WTC11 (cell line): ENCODE measurements around the gene SELENOW.

ENCODE experiments used
- JUN ChIP-seq: sonication (generic); formaldehyde crosslinking; IDR thresholded peaks from 2 replicates; pipeline ENCODE4 v1.8.0; 2023; ENCODE audit warnings: mild to moderate bottlenecking, missing genetic modification reagents
- TF ChIP-seq, protein P1 (sequence below): fragments of 200-600 bp; IDR thresholded peaks from 2 replicates; pipeline ENCODE4 v1.8.0; 2022; ENCODE audit warnings: antibody characterized with exemption
- TF ChIP-seq, protein P2 (sequence below): sonication (generic); formaldehyde crosslinking; IDR thresholded peaks from 2 replicates; pipeline ENCODE4 v1.8.0; 2022; ENCODE audit warnings: mild to moderate bottlenecking, missing genetic modification reagents
- TF ChIP-seq, protein P3 (sequence below): sonication (generic); formaldehyde crosslinking; IDR thresholded peaks from 2 replicates; pipeline ENCODE4 v1.8.1; 2023; ENCODE audit warnings: mild to moderate bottlenecking, missing genetic modification reagents, borderline replicate concordance
- TF ChIP-seq, protein P4 (sequence below): sonication (generic); formaldehyde crosslinking; IDR thresholded peaks from 2 replicates; pipeline ENCODE4 v1.8.1; 2023; ENCODE audit warnings: mild to moderate bottlenecking, missing genetic modification reagents, moderate library complexity

DNA sequence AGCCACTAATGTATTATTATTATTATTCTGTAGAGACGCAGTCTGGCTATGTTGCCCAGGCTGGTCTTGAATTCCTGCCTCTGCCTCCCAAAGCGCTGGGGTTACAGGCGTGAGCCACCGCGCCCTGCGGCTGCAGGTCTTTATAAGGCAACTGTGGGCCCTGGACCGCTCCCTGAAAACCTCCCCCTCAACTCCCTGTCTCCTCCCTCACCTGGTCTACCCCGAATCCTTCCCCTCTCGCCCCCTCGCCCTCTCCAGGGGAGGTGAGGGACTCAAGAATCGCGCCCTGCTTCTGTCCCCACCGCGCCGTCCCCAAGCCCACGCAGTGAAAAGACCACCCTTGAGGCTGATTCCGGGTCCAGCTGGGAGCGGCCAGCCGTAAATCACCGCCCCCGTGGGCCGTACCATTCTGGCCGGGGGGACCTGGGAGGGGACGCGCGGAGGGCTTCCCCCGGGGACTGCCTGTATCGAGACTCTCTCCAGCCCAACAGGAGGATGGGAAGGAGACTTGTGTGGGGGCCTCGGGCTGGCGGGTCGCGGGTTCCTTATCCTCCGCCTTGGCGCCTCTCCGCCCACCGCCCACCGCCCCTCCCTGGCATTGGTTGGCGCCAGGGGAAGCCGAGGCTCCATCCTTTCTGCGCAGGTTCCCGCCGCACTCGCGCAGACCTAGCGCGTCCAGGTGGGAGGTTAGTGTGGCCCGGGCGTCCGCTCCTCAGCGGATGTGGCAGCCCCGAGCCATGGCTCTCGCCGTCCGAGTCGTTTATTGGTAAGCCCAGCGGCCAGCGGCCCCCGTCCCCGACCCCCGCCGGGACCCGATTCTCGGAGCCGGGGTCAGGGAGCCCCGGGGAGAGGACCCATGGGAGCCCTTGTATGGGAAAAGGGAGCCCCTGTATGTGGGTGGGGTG lies at the start of gene SELENOW:
- TF ChIP-seq, protein P1, sequence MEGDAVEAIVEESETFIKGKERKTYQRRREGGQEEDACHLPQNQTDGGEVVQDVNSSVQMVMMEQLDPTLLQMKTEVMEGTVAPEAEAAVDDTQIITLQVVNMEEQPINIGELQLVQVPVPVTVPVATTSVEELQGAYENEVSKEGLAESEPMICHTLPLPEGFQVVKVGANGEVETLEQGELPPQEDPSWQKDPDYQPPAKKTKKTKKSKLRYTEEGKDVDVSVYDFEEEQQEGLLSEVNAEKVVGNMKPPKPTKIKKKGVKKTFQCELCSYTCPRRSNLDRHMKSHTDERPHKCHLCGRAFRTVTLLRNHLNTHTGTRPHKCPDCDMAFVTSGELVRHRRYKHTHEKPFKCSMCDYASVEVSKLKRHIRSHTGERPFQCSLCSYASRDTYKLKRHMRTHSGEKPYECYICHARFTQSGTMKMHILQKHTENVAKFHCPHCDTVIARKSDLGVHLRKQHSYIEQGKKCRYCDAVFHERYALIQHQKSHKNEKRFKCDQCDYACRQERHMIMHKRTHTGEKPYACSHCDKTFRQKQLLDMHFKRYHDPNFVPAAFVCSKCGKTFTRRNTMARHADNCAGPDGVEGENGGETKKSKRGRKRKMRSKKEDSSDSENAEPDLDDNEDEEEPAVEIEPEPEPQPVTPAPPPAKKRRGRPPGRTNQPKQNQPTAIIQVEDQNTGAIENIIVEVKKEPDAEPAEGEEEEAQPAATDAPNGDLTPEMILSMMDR: no peak
- TF ChIP-seq, protein P2, sequence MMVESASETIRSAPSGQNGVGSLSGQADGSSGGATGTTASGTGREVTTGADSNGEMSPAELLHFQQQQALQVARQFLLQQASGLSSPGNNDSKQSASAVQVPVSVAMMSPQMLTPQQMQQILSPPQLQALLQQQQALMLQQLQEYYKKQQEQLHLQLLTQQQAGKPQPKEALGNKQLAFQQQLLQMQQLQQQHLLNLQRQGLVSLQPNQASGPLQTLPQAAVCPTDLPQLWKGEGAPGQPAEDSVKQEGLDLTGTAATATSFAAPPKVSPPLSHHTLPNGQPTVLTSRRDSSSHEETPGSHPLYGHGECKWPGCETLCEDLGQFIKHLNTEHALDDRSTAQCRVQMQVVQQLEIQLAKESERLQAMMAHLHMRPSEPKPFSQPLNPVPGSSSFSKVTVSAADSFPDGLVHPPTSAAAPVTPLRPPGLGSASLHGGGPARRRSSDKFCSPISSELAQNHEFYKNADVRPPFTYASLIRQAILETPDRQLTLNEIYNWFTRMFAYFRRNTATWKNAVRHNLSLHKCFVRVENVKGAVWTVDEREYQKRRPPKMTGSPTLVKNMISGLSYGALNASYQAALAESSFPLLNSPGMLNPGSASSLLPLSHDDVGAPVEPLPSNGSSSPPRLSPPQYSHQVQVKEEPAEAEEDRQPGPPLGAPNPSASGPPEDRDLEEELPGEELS: 0 out of 2 replicates have a peak, but pooled peaks have one; percentile 55
- TF ChIP-seq, protein P3, sequence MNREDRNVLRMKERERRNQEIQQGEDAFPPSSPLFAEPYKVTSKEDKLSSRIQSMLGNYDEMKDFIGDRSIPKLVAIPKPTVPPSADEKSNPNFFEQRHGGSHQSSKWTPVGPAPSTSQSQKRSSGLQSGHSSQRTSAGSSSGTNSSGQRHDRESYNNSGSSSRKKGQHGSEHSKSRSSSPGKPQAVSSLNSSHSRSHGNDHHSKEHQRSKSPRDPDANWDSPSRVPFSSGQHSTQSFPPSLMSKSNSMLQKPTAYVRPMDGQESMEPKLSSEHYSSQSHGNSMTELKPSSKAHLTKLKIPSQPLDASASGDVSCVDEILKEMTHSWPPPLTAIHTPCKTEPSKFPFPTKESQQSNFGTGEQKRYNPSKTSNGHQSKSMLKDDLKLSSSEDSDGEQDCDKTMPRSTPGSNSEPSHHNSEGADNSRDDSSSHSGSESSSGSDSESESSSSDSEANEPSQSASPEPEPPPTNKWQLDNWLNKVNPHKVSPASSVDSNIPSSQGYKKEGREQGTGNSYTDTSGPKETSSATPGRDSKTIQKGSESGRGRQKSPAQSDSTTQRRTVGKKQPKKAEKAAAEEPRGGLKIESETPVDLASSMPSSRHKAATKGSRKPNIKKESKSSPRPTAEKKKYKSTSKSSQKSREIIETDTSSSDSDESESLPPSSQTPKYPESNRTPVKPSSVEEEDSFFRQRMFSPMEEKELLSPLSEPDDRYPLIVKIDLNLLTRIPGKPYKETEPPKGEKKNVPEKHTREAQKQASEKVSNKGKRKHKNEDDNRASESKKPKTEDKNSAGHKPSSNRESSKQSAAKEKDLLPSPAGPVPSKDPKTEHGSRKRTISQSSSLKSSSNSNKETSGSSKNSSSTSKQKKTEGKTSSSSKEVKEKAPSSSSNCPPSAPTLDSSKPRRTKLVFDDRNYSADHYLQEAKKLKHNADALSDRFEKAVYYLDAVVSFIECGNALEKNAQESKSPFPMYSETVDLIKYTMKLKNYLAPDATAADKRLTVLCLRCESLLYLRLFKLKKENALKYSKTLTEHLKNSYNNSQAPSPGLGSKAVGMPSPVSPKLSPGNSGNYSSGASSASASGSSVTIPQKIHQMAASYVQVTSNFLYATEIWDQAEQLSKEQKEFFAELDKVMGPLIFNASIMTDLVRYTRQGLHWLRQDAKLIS (CRISPR knock-in tag): no peak
- TF ChIP-seq JUN (CRISPR knock-in tag): no peak
- TF ChIP-seq, protein P4, sequence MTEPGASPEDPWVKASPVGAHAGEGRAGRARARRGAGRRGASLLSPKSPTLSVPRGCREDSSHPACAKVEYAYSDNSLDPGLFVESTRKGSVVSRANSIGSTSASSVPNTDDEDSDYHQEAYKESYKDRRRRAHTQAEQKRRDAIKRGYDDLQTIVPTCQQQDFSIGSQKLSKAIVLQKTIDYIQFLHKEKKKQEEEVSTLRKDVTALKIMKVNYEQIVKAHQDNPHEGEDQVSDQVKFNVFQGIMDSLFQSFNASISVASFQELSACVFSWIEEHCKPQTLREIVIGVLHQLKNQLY (CRISPR knock-in tag): no peak
